ENCODE measurements around the gene KIF11.

KIF11 gene

GRCh38 chr10:92688927-92689662 is 96.2 kb downstream of the KIF11 start:
- DNase-seq = no peak

GRCh38 chr10:92689663-92690210 is 96.8 kb downstream of the KIF11 start, which contains the start of gene HHEX:
Gene HHEX (plus strand): TSS chr10:92689955. CDS start chr10:92689987, 32 bp downstream.
- no peak for DNase-seq

GRCh38 chr10:92690211-92690914 is 97.4 kb downstream of the KIF11 start:
- DNase-seq = peak in 1 of 4 experiments; percentile 18

- no peak for DNase-seq
Measured at GRCh38 chr10:92690915-92691590, 98.1 kb downstream of the KIF11 start.

- no peak for DNase-seq
Measured at GRCh38 chr10:92691591-92692079, 98.7 kb downstream of the KIF11 start.

- no peak for DNase-seq
Measured at GRCh38 chr10:92692080-92692671, 99.2 kb downstream of the KIF11 start.

- DNase-seq = no peak
Measured at GRCh38 chr10:92692697-92693533, 100.0 kb downstream of the KIF11 start.

GRCh38 chr10:92693534-92693893 is 100.6 kb downstream of the KIF11 start:
- DNase-seq = no peak

- DNase-seq = no peak
Measured at GRCh38 chr10:92695679-92696605, 103.0 kb downstream of the KIF11 start.

- no peak for DNase-seq
Measured at GRCh38 chr10:92696606-92697383, 103.9 kb downstream of the KIF11 start.

- no peak for DNase-seq
Measured at GRCh38 chr10:92697663-92698511, 105.0 kb downstream of the KIF11 start.

GRCh38 chr10:92699193-92699517 is 106.2 kb downstream of the KIF11 start:
- no peak for DNase-seq

GRCh38 chr10:92699518-92700381 is 106.8 kb downstream of the KIF11 start:
- no peak for DNase-seq

- DNase-seq = no peak
Measured at GRCh38 chr10:92702301-92702916, 109.5 kb downstream of the KIF11 start.

Data from activated CD4-positive, CD25-positive, alpha-beta regulatory T cell (primary cell).